ENCODE data around the gene KRTAP11-1. TPM values are rescaled to one million over a fixed set of nuclear protein-coding genes. Genes with fewer than 3 reads are reported as not detected.

KRTAP11-1 gene
- total and polyA plus RNA-seq, 2 of the 13 experiments (the other 11 are each of a cell fraction or from before 2014, with no cell fraction given): not detected

- TF ChIP-seq ZNF639 (CRISPR knock-in tag; conservative IDR thresholded peaks at IDR 0.05) (no peak), ZNF17 (CRISPR knock-in tag; IDR thresholded peaks at IDR 0.05) (no peak), SMARCC2 (IDR thresholded peaks at IDR 0.05) (no peak), IKZF4 (CRISPR knock-in tag; IDR thresholded peaks at IDR 0.05; ENCODE audit: borderline replicate concordance, low read depth, not compliant biosample characterization) (no peak)
- TF ChIP-seq, protein P1, sequence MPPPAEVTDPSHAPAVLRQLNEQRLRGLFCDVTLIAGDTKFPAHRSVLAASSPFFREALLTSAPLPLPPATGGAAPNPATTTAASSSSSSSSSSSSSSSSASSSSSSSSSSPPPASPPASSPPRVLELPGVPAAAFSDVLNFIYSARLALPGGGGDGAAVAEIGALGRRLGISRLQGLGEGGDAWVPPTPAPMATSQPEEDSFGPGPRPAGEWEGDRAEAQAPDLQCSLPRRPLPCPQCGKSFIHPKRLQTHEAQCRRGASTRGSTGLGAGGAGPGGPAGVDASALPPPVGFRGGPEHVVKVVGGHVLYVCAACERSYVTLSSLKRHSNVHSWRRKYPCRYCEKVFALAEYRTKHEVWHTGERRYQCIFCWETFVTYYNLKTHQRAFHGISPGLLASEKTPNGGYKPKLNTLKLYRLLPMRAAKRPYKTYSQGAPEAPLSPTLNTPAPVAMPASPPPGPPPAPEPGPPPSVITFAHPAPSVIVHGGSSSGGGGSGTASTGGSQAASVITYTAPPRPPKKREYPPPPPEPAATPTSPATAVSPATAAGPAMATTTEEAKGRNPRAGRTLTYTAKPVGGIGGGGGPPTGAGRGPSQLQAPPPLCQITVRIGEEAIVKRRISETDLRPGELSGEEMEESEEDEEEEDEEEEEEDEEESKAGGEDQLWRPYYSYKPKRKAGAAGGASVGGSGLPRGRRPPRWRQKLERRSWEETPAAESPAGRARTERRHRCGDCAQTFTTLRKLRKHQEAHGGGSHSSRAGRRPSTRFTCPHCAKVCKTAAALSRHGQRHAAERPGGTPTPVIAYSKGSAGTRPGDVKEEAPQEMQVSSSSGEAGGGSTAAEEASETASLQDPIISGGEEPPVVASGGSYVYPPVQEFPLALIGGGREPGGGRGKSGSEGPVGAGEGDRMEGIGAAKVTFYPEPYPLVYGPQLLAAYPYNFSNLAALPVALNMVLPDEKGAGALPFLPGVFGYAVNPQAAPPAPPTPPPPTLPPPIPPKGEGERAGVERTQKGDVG (CRISPR knock-in tag; IDR thresholded peaks at IDR 0.05; ENCODE audit: borderline replicate concordance): no peak
Observed at GRCh38 chr21:30839304-30839703, 42.1 kb downstream of the KRTAP11-1 start (continued).

- ChIA-PET POLR2A (no interaction called here), CTCF (ENCODE audit: low intra/inter-chr PET ratio, low total read pairs) (no interaction called here)
- Histone ChIP-seq H3K4me1 (ENCODE audit: insufficient read depth, low read length) (no peaks in the 10 kb centered on the region), H3K4me3 (replicated peaks in 1 of 3; ENCODE audit: insufficient read depth in 1 of 3, low read depth in 2 of 3, low read length in 3 of 3) (no peak overlapping the region), H3K27ac (ENCODE audit: extremely low read length, insufficient read depth, low read length) (no peak overlapping the region), H2AFZ (ENCODE audit: low read length) (no peak overlapping the region), H3K9ac (ENCODE audit: insufficient read depth, low read depth, low read length) (no peak overlapping the region), H3K9me3 (ENCODE audit: low read length) (peaks cover 66% of the 10 kb centered on the region), H4K20me1 (ENCODE audit: insufficient read depth, low read length) (no peaks in the 10 kb centered on the region), H3K27me3 (ENCODE audit: control insufficient read depth in 1 of 2, insufficient read depth in 2 of 2, low read length in 2 of 2) (no peaks in the 10 kb centered on the region), H3K79me2 (ENCODE audit: insufficient read depth, low read length) (no peaks in the 10 kb centered on the region), H3K4me2 (ENCODE audit: low read depth, low read length) (no peak overlapping the region), H3K36me3 (replicated peaks in 1 of 2; ENCODE audit: control insufficient read depth in 1 of 2, insufficient read depth in 2 of 2, low read length in 2 of 2) (no peaks in the 10 kb centered on the region)
- in situ Hi-C loops (cut with HindIII; ENCODE audit: extremely low pct_ligation_motif_present, low pct_unique_long_range_greater_than_20kb) (no loop called here), intact Hi-C loops (cut with micrococcal nuclease; ENCODE audit: unreplicated experiment) (no loop called here)
- TF ChIP-seq TGIF2 (CRISPR knock-in tag; IDR thresholded peaks at IDR 0.05): no peak
- no peak for TF ChIP-seq NFE2L2 (IDR thresholded peaks at IDR 0.05; ENCODE audit: low read length)
- DNase-seq (ENCODE audit: low spot score): no peak
- ATAC-seq: no peak
- BruUV-seq (replicated peaks): no TSS peak
- FAIRE-seq: no peak
- 56% methylated on average over 6 of the region's 6 CpGs for WGBS (ENCODE audit: low lambda C conversion rate)
Observed at GRCh38 chr21:30838536-30838935, 42.8 kb downstream of the KRTAP11-1 start.

Data from HepG2 (cell line).